ENCODE data around the gene RARRES2.
A peak's percentile ranks its signal among the peaks of the same experiment; 100 is the strongest.

Gene RARRES2

DNA sequence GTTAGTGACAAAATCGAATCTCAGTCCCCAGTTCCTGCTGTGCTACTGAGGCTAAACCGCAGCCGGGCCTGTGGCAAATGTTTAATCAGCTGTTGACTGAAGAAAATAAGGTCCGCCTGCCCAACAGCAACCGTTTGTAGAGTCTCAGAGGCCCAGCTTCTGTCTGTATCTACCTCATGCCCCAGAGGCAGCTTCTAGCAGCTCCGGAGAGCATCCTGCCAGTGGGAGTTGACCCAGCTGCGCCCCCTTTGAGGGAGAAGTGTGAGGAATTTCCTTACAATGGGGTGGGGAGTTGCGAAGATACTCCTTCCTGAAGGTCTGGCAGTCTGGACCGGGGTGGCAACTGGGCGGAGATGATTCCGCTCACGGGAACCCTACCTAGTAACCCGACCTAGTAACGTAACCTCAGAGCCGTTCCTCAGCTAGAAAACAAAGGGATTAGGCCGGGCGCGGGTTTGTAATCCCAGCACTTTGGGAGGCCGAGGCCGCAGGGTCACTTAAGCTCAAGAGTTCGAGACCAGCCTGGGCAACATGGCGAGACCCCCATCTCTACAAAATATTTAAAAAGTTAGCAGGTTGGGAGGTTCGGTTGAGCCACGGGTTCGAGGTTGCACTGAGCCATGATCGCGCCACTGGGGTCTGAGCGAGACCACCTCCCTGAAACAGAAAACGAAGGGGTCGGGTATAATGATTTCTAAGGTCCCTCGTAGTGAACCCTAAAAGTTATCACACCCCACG is 36.9 kb upstream of the RARRES2 start:
- DNase-seq, result peak; percentile 70
- Histone ChIP-seq H3K27me3 (no peaks in the 10 kb centered on the region), H3K4me1 (no peaks in the 10 kb centered on the region), H3K36me3 (peaks cover 25% of the 10 kb centered on the region), H3K4me3 (ENCODE audit: low read depth, low read length) (peak overlapping the region; percentile 92), H3K9me3 (no peaks in the 10 kb centered on the region)
- TF ChIP-seq CTCF (IDR thresholded peaks at IDR 0.05; ENCODE audit: low read depth, low read length), result peak; percentile 37

- DNase-seq, result no peak
- no peak for TF ChIP-seq CTCF (IDR thresholded peaks at IDR 0.05; ENCODE audit: low read depth, low read length)
- Histone ChIP-seq H3K27me3 (no peaks in the 10 kb centered on the region), H3K36me3 (peaks cover 31% of the 10 kb centered on the region), H3K4me1 (no peaks in the 10 kb centered on the region), H3K4me3 (ENCODE audit: low read depth, low read length) (no peak overlapping the region), H3K9me3 (no peaks in the 10 kb centered on the region)
Measured at GRCh38 chr7:150377635-150378034, 36.2 kb upstream of the RARRES2 start.

- Histone ChIP-seq H3K9me3 (no peaks in the 10 kb centered on the region), H3K36me3 (peaks cover 36% of the 10 kb centered on the region), H3K27me3 (no peaks in the 10 kb centered on the region), H3K4me1 (no peaks in the 10 kb centered on the region), H3K4me3 (ENCODE audit: low read depth, low read length) (no peak overlapping the region)
- DNase-seq, result no peak
- TF ChIP-seq CTCF (IDR thresholded peaks at IDR 0.05; ENCODE audit: low read depth, low read length), result no peak
Measured at GRCh38 chr7:150377196-150377595, 35.8 kb upstream of the RARRES2 start.

- H3K27me3 ChIP-seq, result no peaks in the 10 kb centered on the region
- H3K4me1 ChIP-seq, result no peaks in the 10 kb centered on the region
- no peak overlapping the region for H3K4me3 ChIP-seq (ENCODE audit: low read depth, low read length)
- H3K36me3 ChIP-seq, result peaks cover 42% of the 10 kb centered on the region
- no peaks in the 10 kb centered on the region for H3K9me3 ChIP-seq
- no peak for TF ChIP-seq CTCF (IDR thresholded peaks at IDR 0.05; ENCODE audit: low read depth, low read length)
- no peak for DNase-seq
Measured at GRCh38 chr7:150376560-150376959, 35.1 kb upstream of the RARRES2 start.

DNA sequence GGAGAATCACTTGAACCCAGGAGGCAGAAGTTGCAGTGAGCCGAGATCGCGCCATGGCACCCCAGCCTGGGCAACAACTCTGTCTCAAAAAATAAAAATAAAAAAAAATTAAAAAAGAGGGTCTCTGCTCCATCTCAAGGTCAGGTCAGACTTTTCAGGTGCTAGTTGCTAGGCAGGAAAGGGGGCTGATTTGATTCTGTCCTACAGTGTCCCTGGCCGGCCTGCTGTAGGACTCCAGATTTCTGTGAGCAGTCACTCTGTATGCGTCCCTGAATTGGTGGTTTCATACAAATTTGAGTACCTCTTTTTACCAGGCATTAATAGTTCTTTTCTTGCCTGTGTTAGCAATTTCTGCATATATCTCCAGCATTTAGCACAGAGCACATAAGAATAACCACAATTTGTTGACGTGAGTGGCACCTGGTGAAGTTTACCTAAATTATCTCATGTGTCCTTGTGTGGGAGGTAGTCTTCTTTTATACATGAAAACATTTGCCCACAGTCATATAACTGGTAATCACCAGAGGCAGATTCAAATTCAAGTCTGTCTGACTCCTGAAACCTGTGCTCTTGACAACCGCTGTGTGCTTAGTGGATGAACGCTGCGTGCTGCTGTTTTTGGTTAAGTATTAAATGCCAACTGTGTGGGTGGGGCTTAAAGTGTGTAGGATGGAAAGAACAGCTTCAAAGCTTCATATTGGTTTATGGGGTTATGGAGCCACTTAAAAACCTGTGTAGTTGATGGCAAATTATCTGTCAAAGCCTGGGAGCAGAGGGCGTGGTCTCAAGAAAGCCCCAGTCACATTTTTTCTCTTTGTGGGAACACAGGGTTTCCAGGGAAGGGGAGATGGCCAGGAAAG is 34.5 kb upstream of the RARRES2 start:
- Histone ChIP-seq H3K9me3 (no peaks in the 10 kb centered on the region), H3K4me3 (ENCODE audit: low read depth, low read length) (no peak overlapping the region), H3K4me1 (no peaks in the 10 kb centered on the region), H3K36me3 (peaks cover 49% of the 10 kb centered on the region), H3K27me3 (no peaks in the 10 kb centered on the region)
- DNase-seq, result no peak
- TF ChIP-seq CTCF (IDR thresholded peaks at IDR 0.05; ENCODE audit: low read depth, low read length), result no peak

DNA sequence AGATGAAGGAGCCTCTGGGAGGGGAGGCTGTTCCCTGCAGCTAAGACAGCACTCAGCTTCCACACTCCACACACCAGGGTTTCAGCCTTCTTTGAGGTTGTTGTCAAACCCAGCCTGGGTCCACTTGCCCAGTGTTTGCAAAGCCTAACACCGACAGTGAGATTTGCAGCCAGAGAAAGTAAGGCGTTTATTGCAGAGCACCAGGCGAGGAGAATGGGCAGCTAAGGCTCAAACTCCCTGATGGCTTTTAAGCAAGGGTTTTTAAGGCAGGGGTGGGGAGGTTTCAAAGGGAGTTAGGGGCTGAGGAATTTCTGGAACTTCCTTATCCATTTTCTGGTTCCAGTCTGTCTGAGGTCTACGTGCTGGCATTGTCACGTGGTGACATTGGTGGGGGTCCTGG is 33.0 kb upstream of the RARRES2 start:
- H3K36me3 ChIP-seq, result peaks cover 61% of the 10 kb centered on the region
- H3K27me3 ChIP-seq, result no peaks in the 10 kb centered on the region
- no peak for DNase-seq
- no peak for TF ChIP-seq CTCF (IDR thresholded peaks at IDR 0.05; ENCODE audit: low read depth, low read length)
- H3K4me1 ChIP-seq, result no peaks in the 10 kb centered on the region
- H3K9me3 ChIP-seq, result no peaks in the 10 kb centered on the region
- H3K4me3 ChIP-seq (ENCODE audit: low read depth, low read length), result no peak overlapping the region

Data from BE2C (cell line).